ENCODE data around the gene KIRREL1. TPM values are rescaled to one million over a fixed set of nuclear protein-coding genes. Genes with fewer than 3 reads are reported as not detected.
A peak's percentile ranks its signal among the peaks of the same experiment; 100 is the strongest.

The KIRREL1 gene
- total RNA-seq, 2 experiments from 2014 or later = not detected

DNA sequence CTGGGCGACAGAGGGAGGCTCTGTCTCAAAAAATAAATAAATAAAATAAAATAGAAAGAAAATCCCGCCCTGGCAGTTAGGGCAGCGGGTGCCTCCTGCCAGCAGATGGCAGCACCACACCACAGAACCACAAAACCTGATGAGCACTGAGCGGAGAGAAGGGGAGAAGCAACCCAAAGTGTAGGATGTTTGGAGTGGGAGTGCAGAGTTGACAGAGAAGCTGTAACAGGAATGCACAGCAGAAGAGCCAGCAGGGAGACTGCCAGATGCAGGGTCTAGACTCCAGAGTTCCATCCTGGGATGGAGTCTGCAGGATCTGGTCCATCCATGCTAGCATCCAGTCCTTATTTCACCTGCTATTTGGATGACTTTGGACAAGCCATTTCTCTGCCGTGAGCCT is 29.7 kb upstream of the KIRREL1 start:
- Mint-ChIP-seq H3K9me3 (no peaks in the 10 kb centered on the region), H3K27me3 (peaks cover 5% of the 10 kb centered on the region), H3K4me3 (no peak overlapping the region), H3K27ac (no peak overlapping the region), H3K36me3 (ENCODE audit: low read depth) (no peaks in the 10 kb centered on the region), H3K4me1 (no peaks in the 10 kb centered on the region)
- ChIA-PET CTCF (interaction anchor here (1.2 kb wide), 3 partner anchors 143 to 161 kb away, joined by 3 to 5 read pairs (median 4); no protein-coding TSS in a partner anchor), POLR2A (no interaction called here)
- DNase-seq = peak; percentile 55

DNA sequence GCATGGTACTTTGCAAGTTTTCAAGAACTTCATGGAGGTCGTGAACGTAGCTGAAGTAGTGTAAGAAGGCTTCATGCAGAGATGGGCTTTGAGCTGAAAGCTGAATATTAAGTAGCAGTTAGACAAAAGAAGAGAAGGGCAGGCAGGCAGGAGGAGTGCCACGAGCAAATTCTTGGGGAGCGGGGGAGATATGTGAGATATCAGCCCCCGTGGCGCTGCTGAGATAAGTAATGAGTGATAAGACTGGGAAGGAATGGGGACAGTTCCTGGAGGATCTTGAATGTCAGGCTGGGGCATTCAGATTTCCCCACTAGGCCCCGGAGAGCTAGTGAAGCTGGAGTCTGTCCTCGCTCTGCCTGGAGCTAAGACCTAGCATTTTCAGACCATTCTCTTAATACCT is 27.9 kb upstream of the KIRREL1 start:
- ChIA-PET POLR2A (no interaction called here), CTCF (no interaction called here)
- Mint-ChIP-seq H3K36me3 (ENCODE audit: low read depth) (no peaks in the 10 kb centered on the region), H3K27ac (no peak overlapping the region), H3K4me1 (no peaks in the 10 kb centered on the region), H3K4me3 (no peak overlapping the region), H3K27me3 (peaks cover 2% of the 10 kb centered on the region), H3K9me3 (no peaks in the 10 kb centered on the region)
- DNase-seq = no peak

- POLR2A ChIA-PET = no interaction called here
- Mint-ChIP-seq H3K36me3 (ENCODE audit: low read depth) (no peaks in the 10 kb centered on the region), H3K27ac (no peak overlapping the region)
These were observed 27.4 kb upstream of the KIRREL1 start for GRCh38 chr1:157966031-157966537.

GRCh38 chr1:157967205-157967604 is 26.2 kb upstream of the KIRREL1 start:
- DNase-seq = no peak
- no peak overlapping the region for H3K27ac Mint-ChIP-seq
- no peak overlapping the region for H3K4me3 Mint-ChIP-seq
- ChIA-PET POLR2A (no interaction called here), CTCF (interaction anchor here (0.6 kb wide), 1 partner anchor 31 kb away, joined by 3 read pairs; no protein-coding TSS in a partner anchor)
- H3K4me1 Mint-ChIP-seq = no peaks in the 10 kb centered on the region
- H3K27me3 Mint-ChIP-seq = no peaks in the 10 kb centered on the region
- H3K36me3 Mint-ChIP-seq (ENCODE audit: low read depth) = no peaks in the 10 kb centered on the region
- H3K9me3 Mint-ChIP-seq = no peaks in the 10 kb centered on the region

More at GRCh38 chr1:157966031-157966537, 27.4 kb upstream of the KIRREL1 start:
- Mint-ChIP-seq H3K27me3 (no peaks in the 10 kb centered on the region), H3K9me3 (no peaks in the 10 kb centered on the region), H3K4me1 (no peaks in the 10 kb centered on the region), H3K4me3 (no peak overlapping the region)
- CTCF ChIA-PET = no interaction called here
- DNase-seq = no peak

- H3K9me3 Mint-ChIP-seq = no peaks in the 10 kb centered on the region
- no peaks in the 10 kb centered on the region for H3K4me1 Mint-ChIP-seq
- CTCF ChIA-PET = interaction anchor here (1.2 to 1.4 kb wide), 2 partner anchors 10 to 22 kb away, joined by 5 to 6 read pairs; no protein-coding TSS in a partner anchor
- H3K27me3 Mint-ChIP-seq = no peaks in the 10 kb centered on the region
- POLR2A ChIA-PET = no interaction called here
- no peaks in the 10 kb centered on the region for H3K36me3 Mint-ChIP-seq (ENCODE audit: low read depth)
- no peak overlapping the region for H3K27ac Mint-ChIP-seq
- DNase-seq = no peak
- H3K4me3 Mint-ChIP-seq = no peak overlapping the region
These were observed 24.9 kb upstream of the KIRREL1 start for GRCh38 chr1:157968508-157968907.

- no peak for DNase-seq
These were observed 24.5 kb upstream of the KIRREL1 start for GRCh38 chr1:157968946-157969345.

DNA sequence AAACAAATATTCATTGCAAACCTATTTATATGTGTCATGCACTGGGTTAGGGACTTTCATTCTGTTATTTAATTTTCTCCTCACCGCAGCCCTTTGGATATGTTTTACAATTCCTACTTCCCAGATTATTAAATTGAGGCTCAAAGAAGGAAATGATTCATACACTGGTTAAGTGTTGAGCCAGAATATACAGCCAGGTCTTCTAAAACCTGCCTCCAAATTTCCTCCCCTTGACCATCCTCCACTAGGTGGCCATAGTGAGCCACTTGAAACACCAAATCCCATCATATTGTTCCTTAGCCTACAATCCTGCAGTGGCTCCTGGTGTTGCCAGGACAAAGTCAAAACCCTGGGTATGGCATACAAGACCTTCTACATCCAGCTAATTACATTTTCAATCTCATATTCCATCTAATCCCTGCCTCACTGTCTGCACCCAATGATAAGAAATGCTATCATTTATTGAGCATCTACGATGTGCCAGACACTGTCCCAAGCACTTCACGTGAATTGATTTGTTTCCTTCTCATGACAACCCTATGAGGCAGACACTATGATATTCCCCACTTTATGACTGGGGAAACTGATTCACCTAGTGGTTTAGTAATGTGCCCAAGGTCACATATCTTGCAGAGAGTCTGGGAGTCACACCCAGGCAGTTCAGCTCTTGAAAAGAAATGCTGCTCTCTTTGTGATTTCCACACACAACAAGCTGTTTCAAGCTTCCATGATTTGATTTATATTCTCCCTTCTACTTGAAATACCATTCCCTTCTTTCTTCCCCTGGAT is 23.6 kb upstream of the KIRREL1 start:
- ChIA-PET POLR2A (interaction anchor here (0.6 kb wide), 1 partner anchor 33 kb away, joined by 3 read pairs; no protein-coding TSS in a partner anchor), CTCF (interaction anchor here (1.4 kb wide), 1 partner anchor 8 kb away, joined by 5 read pairs; no protein-coding TSS in a partner anchor)
- DNase-seq = no peak
- Mint-ChIP-seq H3K4me3 (no peak overlapping the region), H3K9me3 (no peaks in the 10 kb centered on the region), H3K27me3 (no peaks in the 10 kb centered on the region), H3K36me3 (ENCODE audit: low read depth) (no peaks in the 10 kb centered on the region), H3K4me1 (no peaks in the 10 kb centered on the region), H3K27ac (no peak overlapping the region)

More at GRCh38 chr1:157968946-157969345, 24.5 kb upstream of the KIRREL1 start:
- POLR2A ChIA-PET = no interaction called here
- CTCF ChIA-PET = interaction anchor here (1.2 to 1.4 kb wide), 2 partner anchors 9 to 21 kb away, joined by 5 to 6 read pairs; no protein-coding TSS in a partner anchor
- Mint-ChIP-seq H3K9me3 (no peaks in the 10 kb centered on the region), H3K4me3 (no peak overlapping the region), H3K27ac (no peak overlapping the region), H3K36me3 (ENCODE audit: low read depth) (no peaks in the 10 kb centered on the region), H3K4me1 (no peaks in the 10 kb centered on the region), H3K27me3 (no peaks in the 10 kb centered on the region)

GRCh38 chr1:157971769-157972168 is 21.7 kb upstream of the KIRREL1 start:
- ChIA-PET CTCF (no interaction called here), POLR2A (no interaction called here)
- H3K27me3 Mint-ChIP-seq = no peaks in the 10 kb centered on the region
- H3K4me1 Mint-ChIP-seq = no peaks in the 10 kb centered on the region
- no peaks in the 10 kb centered on the region for H3K9me3 Mint-ChIP-seq
- no peak overlapping the region for H3K4me3 Mint-ChIP-seq
- no peak for DNase-seq
- H3K36me3 Mint-ChIP-seq (ENCODE audit: low read depth) = no peaks in the 10 kb centered on the region
- no peak overlapping the region for H3K27ac Mint-ChIP-seq

- DNase-seq = no peak
- Mint-ChIP-seq H3K27ac (no peak overlapping the region), H3K4me3 (no peak overlapping the region), H3K9me3 (no peaks in the 10 kb centered on the region), H3K4me1 (no peaks in the 10 kb centered on the region), H3K27me3 (peaks cover 3% of the 10 kb centered on the region), H3K36me3 (ENCODE audit: low read depth) (no peaks in the 10 kb centered on the region)
- POLR2A ChIA-PET = no interaction called here
- CTCF ChIA-PET = interaction anchor here (1.3 kb wide), 1 partner anchor 13 kb away, joined by 3 read pairs; no protein-coding TSS in a partner anchor
These were observed 18.1 kb upstream of the KIRREL1 start for GRCh38 chr1:157975228-157975950.

DNA sequence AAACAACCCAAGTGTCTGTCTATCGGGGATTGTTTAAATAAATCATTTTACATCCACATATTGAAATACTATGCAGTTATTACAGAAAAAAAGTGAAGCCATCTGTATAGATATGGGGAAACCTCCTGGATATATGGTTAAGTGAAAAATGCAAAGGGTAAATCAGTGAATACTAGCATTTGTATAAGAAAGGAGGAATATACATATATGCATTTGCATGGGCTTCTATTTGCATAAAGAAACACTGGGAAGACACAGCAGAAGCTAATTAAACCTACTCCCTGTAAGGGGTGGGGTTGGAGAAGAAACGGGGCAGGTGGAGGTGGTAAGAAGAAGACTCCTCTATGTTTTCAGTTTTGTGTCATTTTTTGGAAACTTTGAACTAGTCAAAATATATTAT is 16.6 kb upstream of the KIRREL1 start:
- Mint-ChIP-seq H3K4me3 (no peak overlapping the region), H3K36me3 (ENCODE audit: low read depth) (no peaks in the 10 kb centered on the region), H3K9me3 (no peaks in the 10 kb centered on the region), H3K4me1 (no peaks in the 10 kb centered on the region), H3K27ac (no peak overlapping the region), H3K27me3 (peaks cover 3% of the 10 kb centered on the region)
- ChIA-PET CTCF (interaction anchor here (1.7 kb wide), 1 partner anchor 15 kb away, joined by 5 read pairs; no protein-coding TSS in a partner anchor), POLR2A (no interaction called here)
- DNase-seq = no peak

- ChIA-PET CTCF (interaction anchor here (1.5 to 1.7 kb wide), 2 partner anchors 10 to 13 kb away, joined by 5 read pairs; no protein-coding TSS in a partner anchor), POLR2A (no interaction called here)
- no peaks in the 10 kb centered on the region for H3K9me3 Mint-ChIP-seq
- no peaks in the 10 kb centered on the region for H3K4me1 Mint-ChIP-seq
- no peak overlapping the region for H3K4me3 Mint-ChIP-seq
- no peak overlapping the region for H3K27ac Mint-ChIP-seq
- no peaks in the 10 kb centered on the region for H3K36me3 Mint-ChIP-seq (ENCODE audit: low read depth)
- peaks cover 3% of the 10 kb centered on the region for H3K27me3 Mint-ChIP-seq
- DNase-seq = no peak
These were observed 14.7 kb upstream of the KIRREL1 start for GRCh38 chr1:157978586-157979403.

DNA sequence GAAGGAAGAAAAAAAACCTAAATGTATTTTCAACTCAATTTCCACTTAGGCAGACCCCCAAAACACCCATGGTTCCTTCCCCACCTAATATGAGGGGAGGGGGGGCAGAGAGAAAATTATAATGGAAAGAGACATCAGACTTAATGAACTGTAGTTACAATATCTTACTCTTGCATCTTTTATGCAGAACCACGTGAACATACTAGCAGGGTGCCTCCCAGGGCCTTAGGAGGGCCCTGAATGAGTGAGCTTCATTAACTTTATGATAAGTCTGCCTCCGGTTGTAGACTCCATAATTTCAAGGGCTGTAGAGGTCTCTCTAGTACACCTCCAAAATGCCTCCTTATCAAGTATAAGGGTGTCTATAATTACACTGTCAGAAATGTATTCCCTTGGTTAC is 11.3 kb upstream of the KIRREL1 start:
- Mint-ChIP-seq H3K36me3 (ENCODE audit: low read depth) (no peaks in the 10 kb centered on the region), H3K4me3 (no peak overlapping the region), H3K9me3 (no peaks in the 10 kb centered on the region), H3K27me3 (peaks cover 5% of the 10 kb centered on the region), H3K27ac (no peak overlapping the region), H3K4me1 (no peaks in the 10 kb centered on the region)
- CTCF ChIA-PET = no interaction called here
- POLR2A ChIA-PET = no interaction called here
- DNase-seq = no peak
